Esophagus squamous epithelium (tissue), 5 donors: ENCODE data around the gene TOGARAM2. TPM values are rescaled to one million over a fixed set of nuclear protein-coding genes. Genes with fewer than 3 reads are reported as not detected.

ENCODE experiments used
- DNase-seq: peaks from one replicate; lab custom pipeline; 2025; lab: John Stamatoyannopoulos, UW
- H3K27ac ChIP-seq, 4 donors: fragments of 200-600 bp; sonication (generic); one replicate each; pipeline ENCODE4 v1.5.1; 2016 to 2019; ENCODE audit warnings: mild to moderate bottlenecking in 1 of 4
- H3K27me3 ChIP-seq, 4 donors: fragments of 200-600 bp; sonication (generic); 1 replicate in 3 of 4; 2 replicates in 1 of 4; pipeline versions ENCODE4 v1.5.1 to v1.6.0; 2017 to 2021; ENCODE audit warnings: antibody characterized with exemption in 1 of 4
- H3K36me3 ChIP-seq, 3 donors: fragments of 200-600 bp; sonication (generic); one replicate each; pipeline ENCODE4 v1.5.1; 2016 to 2019
- H3K4me1 ChIP-seq, 3 donors: fragments of 200-600 bp; sonication (generic); one replicate each; pipeline ENCODE4 v1.5.1; 2017 to 2019
- H3K4me3 ChIP-seq, 4 donors: fragments of 200-600 bp; sonication (generic); 1 replicate in 3 of 4; 2 replicates in 1 of 4; pipeline ENCODE4 v1.5.1; 2016 to 2019; ENCODE audit warnings: mild to moderate bottlenecking in 2 of 4, moderate library complexity in 1 of 4
- H3K9me3 ChIP-seq, 3 donors: fragments of 200-600 bp; sonication (generic); one replicate each; pipeline ENCODE4 v1.5.1; 2016 to 2019
- CTCF ChIP-seq, 6 experiments: fragments of 450-650 bp in 4 of 6; fragments of 200-600 bp in 2 of 6; sonication (generic) in 2 of 6; IDR thresholded peaks; one replicate each; pipeline ENCODE4 v1.5.1; 2016 to 2019; ENCODE audit warnings: antibody characterized with exemption in 6 of 6, mild to moderate bottlenecking in 4 of 6, moderate library complexity in 4 of 6
- POLR2A ChIP-seq, 4 donors: fragments of 450-650 bp; IDR thresholded peaks; one replicate each; pipeline ENCODE4 v1.6.1; 2017; ENCODE audit warnings: antibody characterized with exemption in 4 of 4, mild to moderate bottlenecking in 4 of 4, moderate library complexity in 3 of 4
- WGBS, 2 donors: methylation state at CpG; one replicate each; pipeline ENCODE4 v1.1.5; 2018; 5-methylcytosine and 5-hydroxymethylcytosine counted together
- intact Hi-C: fragments of 100-400 bp; cut with DNase I; formaldehyde crosslinking; loops from one replicate; pipeline ENCODE4 v1.15.0; 2022
- total RNA-seq, 4 donors: library from RNA; depleted of rRNA; stranded (reverse); fragments of >200 nt; gene quantifications; one replicate each; pipeline ENCODE4 v1.1.0, GENCODE V29; 2016
- donor health status: DM: yes; HTN: yes; CAD: no.

TOGARAM2 gene
- total RNA-seq, 4 donors from 2014 or later, result 0.03 to 0.76 (median 0.48) TPM; not detected in 1

- WGBS, 2 donors, result 62 to 100% methylated on average over 1 to 5 of the region's 9 CpGs
- no peak for DNase-seq
- Histone ChIP-seq H3K27me3 (no peaks in the 10 kb centered on the region), H3K4me3 (no peak overlapping the region), H3K9me3 (no peaks in the 10 kb centered on the region), H3K4me1 (peaks cover 0 to 37% (median 22%) of the 10 kb centered on the region in 3 donors), H3K36me3 (no peaks in the 10 kb centered on the region), H3K27ac (peak overlapping the region in 3 of 4 donors; percentile 12 to 84 (median 76))
- intact Hi-C loops, result no loop called here
- TF ChIP-seq CTCF (IDR thresholded peaks at IDR 0.05), result no peak
- TF ChIP-seq POLR2A (IDR thresholded peaks at IDR 0.05), result no peak
Observed at GRCh38 chr2:28991460-28991859, 10.4 kb downstream of the TOGARAM2 start.

DNA sequence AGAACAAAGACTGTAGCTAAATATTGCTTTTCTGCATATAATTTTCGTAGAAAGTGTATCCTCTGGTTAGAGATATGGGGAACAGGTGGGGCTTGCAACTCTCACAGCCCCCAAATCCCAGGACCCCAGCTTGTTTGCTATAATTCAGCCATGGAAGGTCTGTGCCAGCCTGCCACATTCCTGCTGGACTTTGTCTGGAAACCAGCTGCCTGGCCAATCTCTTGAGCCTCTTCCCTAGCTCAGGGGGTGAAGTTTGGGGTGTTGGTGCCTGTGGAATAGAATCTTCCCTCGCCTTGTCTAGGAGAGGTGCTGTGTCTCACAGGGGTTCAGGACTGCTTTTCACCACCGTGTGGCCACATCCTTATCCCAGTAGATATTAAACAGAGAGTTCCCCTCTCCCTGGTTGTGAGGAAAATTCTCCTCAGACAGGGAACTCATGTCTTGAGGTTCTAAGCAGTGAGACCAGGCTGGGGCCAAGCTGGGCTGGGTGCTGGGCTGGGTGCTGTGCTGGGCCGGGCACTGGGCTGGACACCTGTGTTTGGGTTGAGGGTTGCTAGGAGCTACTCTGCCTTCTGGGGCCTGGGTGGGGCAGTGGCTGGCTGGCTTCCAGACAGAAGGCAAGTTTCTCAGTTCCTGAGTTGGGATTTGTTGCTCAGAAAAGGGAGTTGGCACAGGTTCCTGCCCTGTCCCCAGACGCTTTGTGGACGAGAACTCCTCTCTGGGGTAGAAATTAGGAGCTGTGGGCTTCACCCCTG, 12.3 kb downstream of the TOGARAM2 start:
- DNase-seq, result no peak

DNA sequence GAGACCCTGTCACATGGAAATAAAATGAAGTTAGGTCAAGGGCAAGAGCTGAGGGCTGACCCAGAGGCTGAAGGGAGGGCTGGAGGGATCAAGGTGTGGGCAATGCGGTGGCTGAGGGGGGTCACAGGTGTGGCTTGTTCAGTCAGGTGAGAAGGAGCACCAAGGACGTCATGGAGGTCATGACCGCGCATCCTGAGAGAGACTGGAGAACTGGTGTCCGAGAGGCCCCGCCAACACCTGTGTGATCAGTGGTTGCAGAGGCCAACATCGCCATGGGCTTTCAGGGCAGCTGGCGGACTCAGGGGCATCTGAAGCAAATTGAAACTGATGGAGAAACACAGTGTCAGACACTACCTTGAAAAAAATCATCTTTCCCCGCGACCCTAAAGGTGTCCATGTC, 13.0 kb downstream of the TOGARAM2 start:
- WGBS, 2 donors, result 90 to 93% methylated on average over 10 of the region's 10 CpGs
- Histone ChIP-seq H3K4me1 (peaks cover 0 to 37% (median 22%) of the 10 kb centered on the region in 3 donors), H3K9me3 (no peaks in the 10 kb centered on the region), H3K4me3 (no peak overlapping the region), H3K27me3 (no peaks in the 10 kb centered on the region), H3K36me3 (no peaks in the 10 kb centered on the region), H3K27ac (no peak overlapping the region)
- no peak for DNase-seq
- intact Hi-C loops, result no loop called here
- TF ChIP-seq CTCF (IDR thresholded peaks at IDR 0.05) (no peak), POLR2A (IDR thresholded peaks at IDR 0.05) (no peak)

More for the DNA sequence above, 12.3 kb downstream of the TOGARAM2 start:
- H3K4me1 ChIP-seq, result peaks cover 0 to 37% (median 22%) of the 10 kb centered on the region in 3 donors
- no peak overlapping the region for H3K4me3 ChIP-seq
- intact Hi-C loops, result no loop called here
- TF ChIP-seq POLR2A (IDR thresholded peaks at IDR 0.05) (no peak), CTCF (IDR thresholded peaks at IDR 0.05) (no peak)
- H3K27ac ChIP-seq, result peak overlapping the region in 1 of 4 donors; percentile 16
- 49 to 67% methylated on average over 2 to 3 of the region's 6 CpGs for WGBS, 2 donors
- no peaks in the 10 kb centered on the region for H3K27me3 ChIP-seq
- H3K36me3 ChIP-seq, result no peaks in the 10 kb centered on the region
- no peaks in the 10 kb centered on the region for H3K9me3 ChIP-seq

DNA sequence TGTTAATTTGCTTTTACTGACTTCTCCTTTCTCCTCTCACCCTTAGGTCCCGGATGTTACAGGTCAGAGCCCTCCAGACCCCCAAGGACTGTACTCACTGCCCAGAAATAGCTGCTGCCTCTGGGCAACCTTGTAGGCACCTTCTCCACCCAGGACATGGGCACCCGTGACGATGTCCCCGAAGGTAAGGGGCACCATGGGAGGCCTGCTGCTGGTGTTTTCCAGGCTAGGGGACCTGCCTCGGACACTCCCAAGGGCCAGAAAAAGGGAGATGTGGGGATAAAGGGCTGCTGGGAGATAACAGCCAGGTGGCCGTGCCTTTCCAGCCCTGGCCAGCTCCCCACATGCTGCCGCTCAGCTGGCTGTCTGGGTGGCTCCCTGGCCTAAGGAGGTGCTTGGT, 13.6 kb downstream of the TOGARAM2 start:
- 88 to 92% methylated on average over 1 to 4 of the region's 7 CpGs for WGBS, 2 donors
- no peaks in the 10 kb centered on the region for H3K9me3 ChIP-seq
- no peak overlapping the region for H3K4me3 ChIP-seq
- DNase-seq, result no peak
- H3K4me1 ChIP-seq, result peaks cover 0 to 37% (median 22%) of the 10 kb centered on the region in 3 donors
- H3K27me3 ChIP-seq, result no peaks in the 10 kb centered on the region
- no peak overlapping the region for H3K27ac ChIP-seq
- H3K36me3 ChIP-seq, result no peaks in the 10 kb centered on the region
- intact Hi-C loops, result no loop called here
- TF ChIP-seq POLR2A (IDR thresholded peaks at IDR 0.05), result no peak
- no peak for TF ChIP-seq CTCF (IDR thresholded peaks at IDR 0.05)
